NCI-H2107 (cell line): ENCODE measurements around the gene SHC3.

Experiments
- DNase-seq: peaks from one replicate; lab custom pipeline; 2025; lab: John Stamatoyannopoulos, UW

The SHC3 gene

GRCh38 chr9:89052470-89053097, 126.0 kb downstream of the SHC3 start:
- no peak for DNase-seq

- DNase-seq = no peak
These were observed 127.1 kb downstream of the SHC3 start for GRCh38 chr9:89051421-89052025.

DNA sequence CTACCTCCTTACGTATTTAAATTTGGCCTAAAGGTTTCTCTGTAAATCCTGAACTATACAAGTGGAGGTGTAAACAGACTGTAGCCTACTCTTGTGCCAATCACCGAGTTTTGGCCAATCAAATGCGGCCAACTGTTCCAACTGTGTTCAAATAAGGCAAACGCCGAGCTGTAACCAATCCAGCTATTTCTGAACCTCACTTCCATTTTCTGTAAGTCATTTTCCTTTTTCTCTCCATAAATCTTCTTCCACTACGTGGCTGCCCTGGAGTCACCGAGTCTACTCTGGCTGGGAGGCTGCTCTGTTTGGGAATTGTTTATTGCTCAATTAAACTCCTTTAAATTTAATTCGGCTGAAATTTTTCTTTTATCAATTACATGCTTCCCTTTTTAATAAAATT, 129.0 kb downstream of the SHC3 start:
- DNase-seq = no peak

DNA sequence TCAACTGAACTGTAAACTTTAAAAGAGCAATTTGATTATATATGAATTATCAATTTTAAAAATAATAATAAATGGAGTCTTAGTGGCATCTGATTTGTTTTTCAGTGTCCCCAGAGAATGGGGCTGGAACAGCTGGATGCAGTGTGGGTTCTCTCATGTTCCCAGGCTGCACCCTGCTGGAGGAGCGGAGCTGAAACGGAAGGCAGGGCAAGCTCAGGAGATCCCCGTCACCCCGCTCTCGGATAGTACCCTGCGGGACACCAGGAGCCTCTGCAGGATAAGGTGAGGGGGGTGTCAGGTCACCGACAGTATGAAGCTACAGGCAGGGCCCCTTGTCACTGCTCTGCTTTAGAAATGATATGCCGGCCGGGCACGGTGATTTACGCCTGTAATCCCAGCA, 130.0 kb downstream of the SHC3 start:
- DNase-seq = no peak

GRCh38 chr9:89047667-89048066, 131.0 kb downstream of the SHC3 start:
- no peak for DNase-seq

GRCh38 chr9:89046832-89047231, 131.8 kb downstream of the SHC3 start:
- DNase-seq = no peak

- no peak for DNase-seq
These were observed 133.7 kb downstream of the SHC3 start for GRCh38 chr9:89044881-89045280.

GRCh38 chr9:89044104-89044503, 134.5 kb downstream of the SHC3 start:
- no peak for DNase-seq

GRCh38 chr9:89042984-89043383, 135.6 kb downstream of the SHC3 start:
- no peak for DNase-seq

DNA sequence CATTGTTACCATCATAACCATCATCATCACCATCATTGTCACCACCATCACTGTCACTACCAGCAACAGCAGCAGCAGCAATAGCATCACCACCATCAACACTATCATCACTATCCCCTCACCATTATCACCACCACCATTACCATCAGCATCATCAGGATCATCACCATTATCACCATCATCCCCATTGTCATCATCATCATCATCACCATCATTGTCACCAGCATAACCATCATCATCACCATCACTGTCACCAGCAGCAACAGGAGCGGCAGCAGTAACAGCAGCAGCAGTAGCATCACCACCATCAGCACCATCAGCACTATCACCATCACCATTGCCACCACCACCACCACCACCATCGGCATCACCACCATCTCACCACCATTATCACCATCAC, 139.0 kb downstream of the SHC3 start:
- DNase-seq = no peak

DNA sequence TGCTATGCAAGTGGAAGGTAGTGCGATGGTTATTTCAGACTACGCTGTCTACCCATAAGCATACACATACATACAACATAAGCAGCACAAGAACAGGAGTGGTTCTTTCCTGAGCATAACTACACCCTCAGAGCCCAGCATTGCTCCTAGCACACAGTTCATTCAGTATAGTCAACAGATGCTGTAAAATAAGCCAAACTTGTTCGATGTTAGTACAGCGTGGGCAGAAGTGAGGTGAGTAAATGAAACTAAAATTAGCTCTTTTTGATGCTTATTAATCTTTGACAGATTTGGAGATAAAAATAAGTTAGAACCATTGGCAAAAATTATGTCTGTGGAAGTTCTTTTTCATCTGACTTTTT, 139.5 kb downstream of the SHC3 start:
- no peak for DNase-seq

GRCh38 chr9:89038382-89039103, 140.1 kb downstream of the SHC3 start:
- DNase-seq = no peak

GRCh38 chr9:89037891-89038290, 140.7 kb downstream of the SHC3 start:
- no peak for DNase-seq

DNA sequence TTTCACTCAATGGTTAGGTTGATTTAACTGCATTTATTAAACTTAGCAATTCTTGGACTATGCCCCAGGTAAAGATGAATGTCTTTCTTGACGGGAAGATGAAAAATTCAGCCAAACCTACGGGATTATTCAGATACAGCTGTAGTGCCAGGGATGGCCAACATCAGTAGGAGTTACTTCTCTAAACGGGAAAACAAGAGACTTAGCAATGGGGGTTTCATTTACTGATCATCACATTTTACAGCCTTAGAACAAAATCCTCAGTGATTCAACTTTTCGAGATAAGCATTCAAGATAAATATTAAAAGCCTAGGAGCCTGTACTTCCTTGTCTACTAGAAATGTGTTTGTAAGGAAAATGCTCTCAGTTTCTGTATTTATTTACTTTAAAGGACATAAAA, 141.3 kb downstream of the SHC3 start:
- no peak for DNase-seq

- no peak for DNase-seq
These were observed 141.7 kb downstream of the SHC3 start for GRCh38 chr9:89036891-89037290.

- DNase-seq = no peak
These were observed 142.2 kb downstream of the SHC3 start for GRCh38 chr9:89036383-89036782.

DNA sequence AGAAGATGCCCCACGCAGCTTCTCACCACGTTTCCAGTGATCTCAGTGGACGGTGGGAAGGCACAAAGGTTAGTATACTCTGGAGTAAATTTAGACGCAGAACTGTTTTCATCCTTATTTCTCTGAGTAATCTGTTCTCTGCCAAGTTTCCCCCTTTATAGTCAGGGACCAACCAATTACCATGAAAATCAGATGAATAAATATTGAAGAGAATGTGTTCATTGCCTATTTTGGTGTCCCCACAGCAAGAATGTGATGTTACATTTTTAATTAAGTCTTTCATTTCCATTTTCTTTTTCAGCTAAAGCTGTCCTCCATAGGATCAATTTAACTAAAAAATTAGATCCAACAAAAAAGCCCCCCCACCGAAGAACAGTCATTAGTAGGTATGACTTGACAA, 146.0 kb downstream of the SHC3 start:
- DNase-seq = no peak

DNA sequence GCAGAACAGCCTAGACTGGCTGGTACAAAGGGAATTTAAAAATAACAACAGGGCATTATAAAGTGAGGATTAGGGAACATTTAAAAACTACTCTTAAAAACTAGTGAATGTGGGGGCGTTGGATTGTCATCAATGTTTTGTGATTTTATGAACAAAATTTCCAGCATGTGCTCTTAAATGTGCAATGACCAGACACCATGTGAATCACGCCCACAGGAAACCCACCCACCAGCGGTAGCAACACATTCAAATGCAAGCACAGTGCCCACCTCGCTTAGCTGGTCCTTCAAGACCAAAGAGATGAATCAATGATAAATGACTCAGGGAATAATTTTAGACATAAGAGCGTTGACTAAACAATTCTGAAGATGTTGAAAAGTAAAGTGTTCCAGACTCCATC, 146.4 kb downstream of the SHC3 start:
- DNase-seq = no peak

GRCh38 chr9:89029788-89030187, 148.8 kb downstream of the SHC3 start:
- DNase-seq = no peak

- DNase-seq = no peak
These were observed 151.7 kb downstream of the SHC3 start for GRCh38 chr9:89026876-89027275.

DNA sequence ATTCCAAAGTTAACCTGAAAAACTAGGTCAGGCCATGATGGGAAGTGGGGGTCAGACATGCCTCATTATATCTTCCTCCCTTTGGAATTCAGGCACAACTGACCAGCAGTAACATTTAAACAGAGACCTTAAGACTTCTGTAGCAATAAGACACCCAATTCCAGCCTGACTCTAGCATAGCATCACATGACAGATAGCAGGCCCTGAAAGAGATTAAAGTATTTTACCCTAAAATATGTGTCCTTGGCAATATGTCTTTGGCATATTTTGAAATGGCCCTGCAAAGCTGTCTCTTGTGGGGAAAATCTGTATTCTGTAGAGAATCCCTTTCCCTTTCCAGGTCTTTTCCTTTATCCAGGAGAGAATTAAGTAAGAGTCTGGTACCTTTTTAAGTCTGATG, 153.1 kb downstream of the SHC3 start:
- DNase-seq = no peak

DNA sequence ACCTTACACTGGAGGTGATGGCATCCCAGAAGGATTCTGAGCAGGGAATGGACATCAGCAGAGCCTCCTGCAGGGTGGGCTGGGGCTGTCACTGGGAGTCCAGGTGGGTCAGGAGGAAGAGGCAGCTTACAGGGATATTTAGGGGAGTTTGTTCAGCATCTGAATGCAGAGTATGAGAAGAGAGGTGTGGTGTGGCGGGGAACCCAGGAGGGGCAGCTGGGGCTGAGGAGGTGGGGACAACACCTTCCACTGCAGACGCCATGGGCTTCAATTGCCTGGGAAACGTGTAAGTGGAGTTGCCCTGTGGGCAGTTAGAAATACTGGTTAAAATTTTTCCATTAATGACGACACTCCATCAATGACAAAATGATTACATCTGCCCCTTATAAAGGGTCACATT, 153.9 kb downstream of the SHC3 start:
- DNase-seq = no peak

GRCh38 chr9:89023740-89024139, 154.9 kb downstream of the SHC3 start:
- no peak for DNase-seq

GRCh38 chr9:89022902-89023301, 155.7 kb downstream of the SHC3 start:
- DNase-seq = no peak
